HS-27A (cell line): ENCODE data around the gene UBE2I.
"Not testable (repeated sequence)": the region's sequence is repeated elsewhere in the genome, so short reads cannot be mapped to it uniquely, and the experiment has no call there.

Source experiments
- DNase-seq: peaks from one replicate; pipeline ENCODE4 v3.0.0-alpha.2; 2012; ENCODE audit warnings: low read depth, missing footprints

Gene UBE2I

DNA sequence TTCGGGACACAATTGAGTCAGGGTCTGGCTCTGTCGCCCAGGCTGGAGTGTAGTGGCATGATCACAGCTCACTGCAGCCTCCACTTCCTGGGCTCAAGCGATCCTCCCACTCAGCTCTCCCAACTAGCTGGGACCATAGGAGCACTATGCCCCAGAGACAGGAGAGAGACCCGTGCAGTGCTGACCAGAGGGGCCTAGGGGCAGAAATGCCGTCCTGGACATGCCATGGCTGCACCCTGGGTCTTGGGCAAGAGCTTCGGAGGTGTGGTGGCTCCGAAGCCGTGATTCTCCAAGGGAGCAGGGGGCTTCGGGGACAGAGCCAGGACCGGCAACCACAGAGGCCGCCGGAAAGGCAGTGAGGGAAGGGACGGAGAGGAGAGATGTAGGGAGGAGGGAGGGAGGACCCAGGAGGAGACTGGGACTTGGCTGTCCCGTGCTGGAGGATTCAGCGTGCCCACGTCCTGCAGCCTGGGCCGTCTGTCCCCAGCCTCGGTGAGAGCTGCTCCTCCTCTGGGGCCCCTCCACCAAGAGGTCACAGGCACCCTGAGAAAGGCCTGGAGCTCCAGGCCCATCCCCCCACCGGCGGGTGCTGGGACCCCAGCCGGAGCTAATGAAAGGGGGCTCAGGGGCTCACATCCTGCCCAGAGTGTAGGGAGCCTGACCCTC lies 31.7 kb upstream of the UBE2I start:
- DNase-seq = no peak

GRCh38 chr16:1278477-1278876 lies 31.0 kb upstream of the UBE2I start:
- no peak for DNase-seq

DNA sequence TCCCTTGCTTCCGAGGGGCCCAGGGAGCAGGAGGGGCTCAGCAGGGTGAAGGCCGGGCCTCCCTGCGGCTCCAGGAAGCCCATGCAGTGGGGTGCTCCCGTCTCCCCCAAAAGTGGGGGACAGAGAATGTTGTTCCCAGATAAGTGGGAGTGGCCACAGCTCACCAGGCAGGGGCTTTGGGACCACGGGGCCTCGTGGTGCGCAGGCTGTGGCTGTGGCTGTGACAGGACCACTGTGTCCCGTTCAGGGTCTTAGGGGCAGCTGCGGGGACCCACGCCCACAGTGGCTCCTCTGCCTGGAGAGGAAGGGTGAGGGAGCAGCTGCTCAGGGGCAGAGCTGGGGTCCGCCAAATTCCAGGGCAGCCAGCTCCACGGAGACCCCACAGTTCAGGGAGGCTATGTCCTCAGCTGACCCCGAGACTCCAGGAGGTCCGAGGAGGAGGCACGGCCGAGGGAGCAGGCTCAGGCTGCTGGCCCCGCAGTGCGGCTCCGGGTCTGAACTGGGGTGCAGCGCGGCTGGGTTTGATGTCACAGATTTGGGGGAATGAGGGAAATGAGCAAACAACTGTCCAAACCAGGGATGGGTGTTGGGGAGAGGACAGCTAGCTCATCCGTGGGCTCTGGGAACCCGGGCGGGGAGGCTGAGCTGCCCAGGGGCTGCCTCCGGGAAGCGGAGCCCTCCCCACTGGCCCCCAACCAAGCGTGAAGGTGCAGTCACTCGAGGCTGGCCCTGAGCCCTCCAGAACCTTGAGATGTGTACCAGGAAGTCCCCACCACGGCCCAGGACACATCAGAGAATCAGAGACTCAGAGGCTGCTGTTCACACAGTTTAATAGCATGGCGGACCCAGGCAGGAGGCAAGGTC lies 30.1 kb upstream of the UBE2I start:
- no peak for DNase-seq

DNA sequence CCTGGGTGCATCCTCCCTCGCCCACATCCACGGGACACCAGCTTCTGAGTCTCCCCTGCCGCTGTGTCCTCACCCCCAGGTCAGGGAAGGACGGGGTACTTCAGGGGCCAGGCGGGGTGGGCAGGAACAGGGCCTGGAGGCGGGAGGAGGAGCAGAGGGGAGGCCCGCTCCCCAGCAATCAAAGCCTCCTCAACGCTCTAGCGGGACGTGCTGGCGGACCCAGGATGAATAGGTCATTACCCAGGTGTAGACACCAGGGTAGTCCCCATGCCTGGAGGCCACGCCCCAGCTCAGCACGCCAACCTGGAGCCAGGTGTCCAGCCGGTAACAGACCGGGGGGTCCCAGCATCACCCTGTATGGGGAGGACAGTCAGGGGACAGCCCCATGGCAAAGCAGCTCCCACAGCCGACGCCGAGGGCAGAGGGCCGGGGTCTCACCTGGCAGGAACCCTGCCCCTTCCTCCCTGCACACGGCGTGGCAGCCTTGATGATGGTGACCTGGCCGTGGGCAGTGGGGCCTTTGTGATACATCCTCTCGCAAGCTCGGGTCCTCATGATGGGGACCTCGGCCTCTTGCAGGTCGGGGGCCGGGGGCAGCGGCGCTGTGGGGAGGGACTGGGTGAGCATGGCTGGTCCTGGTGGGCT lies 29.4 kb upstream of the UBE2I start:
- no peak for DNase-seq

DNA sequence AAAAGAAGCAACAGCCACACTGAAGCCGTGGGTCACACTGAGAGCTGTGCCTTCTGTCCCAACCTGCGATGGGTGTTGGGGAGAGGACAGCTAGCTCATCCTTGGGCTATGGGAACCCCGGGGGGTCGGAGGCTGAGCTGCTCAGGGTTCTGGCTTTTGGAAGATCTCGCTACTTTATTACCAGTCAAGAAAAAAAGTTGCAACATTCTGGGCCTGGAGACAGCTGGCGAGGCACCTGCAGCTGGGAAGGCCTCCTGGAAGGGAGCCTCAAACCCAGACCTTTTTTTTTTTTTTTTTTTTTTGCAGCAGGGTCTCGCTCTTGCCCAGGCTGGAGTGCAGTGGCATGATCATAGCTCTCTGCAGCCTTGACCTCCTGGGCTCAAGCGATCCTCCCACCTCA lies 28.7 kb upstream of the UBE2I start:
- DNase-seq = no peak

DNA sequence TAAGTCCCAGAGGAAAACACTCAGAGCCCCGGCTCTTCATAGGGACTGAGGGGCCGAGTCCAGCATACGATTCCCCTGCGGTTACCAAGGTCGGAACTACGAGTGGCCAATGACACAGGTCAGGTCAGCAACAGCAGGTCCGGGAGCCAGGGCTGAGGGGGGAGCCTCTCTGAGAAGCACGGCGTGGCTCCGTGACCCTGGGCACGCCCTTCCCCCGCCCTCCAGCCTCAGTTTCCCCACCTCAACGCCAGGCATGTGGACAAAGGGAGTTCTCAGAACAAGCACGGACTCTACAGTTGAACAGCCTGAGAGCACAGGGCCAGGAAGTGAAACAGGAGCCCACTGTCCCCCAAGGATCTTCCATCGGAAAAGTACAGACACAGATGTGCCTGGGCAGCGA lies 27.9 kb upstream of the UBE2I start:
- DNase-seq = no peak

DNA sequence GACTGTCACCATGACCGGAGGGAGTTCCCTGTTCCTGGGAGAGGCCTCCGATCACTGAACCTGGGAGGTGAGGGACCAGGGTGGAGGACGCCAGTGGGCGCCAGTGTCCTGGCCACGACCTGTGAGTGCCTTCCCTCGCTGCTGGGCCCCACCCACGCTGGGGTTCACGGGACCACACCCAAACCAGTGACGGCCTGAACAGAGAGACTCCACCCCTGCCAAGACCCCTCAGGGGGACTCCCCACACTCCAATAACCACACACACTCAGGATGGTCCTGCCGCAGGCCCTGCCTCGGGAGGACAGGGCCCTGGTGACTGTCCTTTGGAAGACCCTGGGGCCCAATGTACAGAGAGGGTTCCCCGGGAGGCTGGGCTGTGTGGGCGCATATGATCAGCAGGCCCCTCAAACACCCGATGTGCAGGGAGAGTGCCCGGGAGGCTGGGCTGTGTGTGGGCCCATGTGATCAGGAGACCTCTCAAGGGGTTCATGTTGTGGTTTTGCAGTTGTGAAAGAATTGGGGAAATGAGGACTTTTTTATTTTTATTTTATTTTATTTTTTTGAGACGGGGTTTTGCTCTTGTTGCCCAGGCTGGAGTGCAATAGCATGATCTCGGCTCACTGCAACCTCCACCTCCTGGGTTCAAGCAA lies 27.0 kb upstream of the UBE2I start:
- DNase-seq = no peak

GRCh38 chr16:1283296-1283695 lies 26.1 kb upstream of the UBE2I start:
- DNase-seq = no peak

- no peak for DNase-seq
Observed at GRCh38 chr16:1283996-1284616, 25.3 kb upstream of the UBE2I start.

GRCh38 chr16:1285669-1286512 lies 23.5 kb upstream of the UBE2I start:
- DNase-seq = no peak

DNA sequence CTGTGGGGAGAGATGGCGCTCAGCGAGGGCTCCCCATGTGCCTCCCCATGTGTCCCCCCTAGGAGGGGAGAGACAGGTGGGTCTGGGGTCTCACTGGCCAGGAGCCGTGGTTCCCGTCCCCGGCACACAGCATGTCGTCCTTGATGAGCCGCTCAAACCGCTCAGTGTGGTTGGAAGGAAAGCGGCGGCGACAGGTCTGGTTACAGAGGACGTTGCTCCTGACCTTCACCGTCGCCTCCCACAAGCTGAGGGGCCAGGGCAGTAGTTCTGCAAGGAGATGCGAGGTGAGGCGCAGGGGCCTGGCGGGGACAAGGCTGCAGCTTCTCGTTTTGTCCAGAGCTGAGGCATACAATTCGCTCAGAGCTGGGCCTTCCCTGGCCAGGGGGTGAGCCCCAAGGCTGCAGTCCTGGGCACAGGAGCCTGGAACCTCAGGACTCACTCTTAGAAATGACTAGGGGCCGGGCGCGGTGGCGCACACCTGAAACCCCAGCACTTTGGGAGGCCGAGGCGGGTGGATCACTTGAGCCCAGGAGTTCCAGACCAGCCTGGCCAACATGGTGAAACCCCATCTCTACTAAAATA lies 22.8 kb upstream of the UBE2I start:
- no peak for DNase-seq

DNA sequence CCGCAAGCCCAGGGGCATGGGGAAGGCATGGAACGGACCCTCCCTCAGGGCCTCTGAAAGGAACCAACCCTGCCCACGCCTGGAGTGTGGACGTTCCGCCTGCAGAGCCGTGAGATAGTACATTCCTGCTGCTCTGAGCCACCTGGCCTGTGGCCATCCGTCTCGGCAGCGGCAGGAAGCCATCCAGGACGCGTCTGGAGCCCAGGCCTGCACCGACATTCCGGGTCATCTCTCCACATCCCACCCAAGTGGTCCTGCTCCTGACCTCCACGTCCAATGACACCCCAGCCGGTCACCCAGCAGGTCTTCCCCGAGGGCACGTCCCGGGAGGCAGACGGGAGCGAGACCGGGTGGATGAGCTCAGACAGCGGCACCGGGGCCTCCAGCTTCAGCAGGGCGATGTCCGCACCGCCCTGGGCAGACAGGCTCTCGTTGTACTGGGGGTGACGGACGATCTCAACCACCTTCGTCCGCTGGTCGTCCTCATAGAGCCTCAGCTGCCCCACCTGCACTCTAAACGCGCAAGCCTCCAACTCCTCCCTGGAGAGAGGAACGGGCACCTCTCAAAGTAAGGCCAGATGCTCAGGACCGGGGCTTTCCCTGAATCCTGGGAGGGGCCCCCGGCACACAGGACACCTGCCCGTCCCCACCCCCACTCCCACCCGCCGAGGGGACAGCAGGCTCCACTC lies 21.3 kb upstream of the UBE2I start:
- DNase-seq = no peak

- no peak for DNase-seq
Observed at GRCh38 chr16:1288813-1289476, 20.5 kb upstream of the UBE2I start.

GRCh38 chr16:1289477-1289866 lies 20.0 kb upstream of the UBE2I start:
- DNase-seq = no peak

DNA sequence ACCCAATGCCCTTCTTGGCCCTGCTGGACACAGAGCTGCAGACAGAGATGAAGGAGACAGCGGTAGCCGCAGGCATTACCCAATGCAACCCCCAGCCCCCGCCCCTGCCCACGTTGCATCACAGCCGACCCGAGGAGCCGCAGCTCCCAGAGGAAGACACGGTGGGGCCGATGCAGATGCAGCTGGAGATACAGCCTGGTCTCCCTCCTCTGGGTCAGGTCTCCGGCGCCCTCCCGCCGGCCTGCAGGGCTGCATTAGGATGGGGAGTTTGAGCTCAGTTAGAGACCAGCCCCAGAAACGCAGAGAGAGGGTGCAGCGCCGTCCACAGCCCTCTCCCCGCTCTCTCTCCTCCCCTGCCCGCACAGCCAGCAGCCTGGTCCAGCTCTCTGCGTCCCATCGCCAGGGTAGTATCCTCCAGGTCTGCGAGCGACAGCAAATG lies 19.4 kb upstream of the UBE2I start:
- no peak for DNase-seq

DNA sequence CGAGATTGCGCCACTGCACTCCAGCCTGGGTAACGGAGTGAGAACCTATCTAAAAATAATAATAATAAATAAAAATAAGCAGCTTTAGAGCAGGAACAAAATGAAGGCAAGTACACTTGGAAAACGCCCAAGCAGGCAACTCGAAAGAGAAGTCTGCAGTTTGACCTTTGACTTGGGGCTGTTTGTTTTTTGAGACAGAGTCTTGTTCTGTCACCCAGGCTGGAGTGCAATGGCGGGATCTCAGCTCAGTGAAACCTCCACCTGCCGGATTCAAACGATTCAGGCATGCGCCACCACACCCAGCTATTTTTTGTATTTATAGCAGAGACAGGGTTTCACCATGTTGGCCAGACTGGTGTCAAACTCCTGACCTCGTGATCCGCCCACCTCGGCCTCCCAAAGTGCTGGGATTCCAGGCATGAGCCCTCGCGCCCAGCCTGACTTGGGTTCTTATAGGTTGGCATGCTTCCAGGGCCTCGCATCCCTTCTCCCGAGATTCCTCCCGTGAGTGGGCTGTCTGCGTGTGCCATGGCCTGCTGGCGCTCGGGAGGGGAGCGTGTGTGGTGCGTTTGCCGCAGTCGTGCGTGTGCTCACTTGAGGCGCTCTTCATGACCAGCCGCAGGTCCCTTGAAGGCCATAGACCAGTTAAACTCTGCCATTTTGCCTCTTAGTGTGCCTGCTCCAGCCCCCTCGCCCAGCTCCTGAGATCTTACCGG lies 18.4 kb upstream of the UBE2I start:
- no peak for DNase-seq

- no peak for DNase-seq
Observed at GRCh38 chr16:1291576-1291974, 17.9 kb upstream of the UBE2I start.

DNA sequence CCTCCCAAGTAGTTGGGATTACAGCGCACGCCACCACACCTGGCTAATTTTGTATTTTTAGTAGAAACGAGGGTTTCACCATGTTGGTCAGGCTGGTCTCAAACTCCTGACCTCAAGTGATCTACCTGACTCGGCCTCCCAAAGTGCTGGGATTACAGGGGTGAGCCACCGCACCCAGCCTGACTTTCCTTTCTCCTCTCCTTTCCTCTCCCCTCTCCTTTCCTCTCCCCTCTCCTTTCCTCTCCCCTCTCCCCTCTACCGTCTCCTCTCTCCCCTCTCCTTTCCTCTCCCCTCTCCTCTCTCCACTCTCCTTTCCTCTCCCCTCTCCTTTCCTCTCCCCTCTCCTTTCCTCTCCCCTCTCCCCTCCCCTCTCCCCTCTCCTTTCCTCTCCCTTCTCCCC lies 17.2 kb upstream of the UBE2I start:
- not testable (repeated sequence) for DNase-seq

GRCh38 chr16:1292808-1293207 lies 16.6 kb upstream of the UBE2I start:
- not testable (repeated sequence) for DNase-seq
